SK-N-SH treated with all-trans-retinoic acid at 6 μM for 48 hours (cell line): ENCODE results near the gene PTPRF.

Experiments used
- ATAC-seq: fragments of 200-7000 bp; cut with Tn5 transposase; 3 replicates; pipeline ENCODE4 v1.9.1; 2020; ENCODE audit warnings: mild to moderate bottlenecking, moderate library complexity
- ARNTL ChIP-seq: fragments of 450-650 bp; formaldehyde crosslinking; IDR thresholded peaks from 2 replicates; pipeline ENCODE4 v1.5.0; 2020; ENCODE audit warnings: low read depth, mild to moderate bottlenecking, moderate library complexity, borderline replicate concordance
- BACH2 ChIP-seq: fragments of 250-450 bp; sonication (Bioruptor Pico); IDR thresholded peaks from 2 replicates; pipeline ENCODE4 v1.9.0; 2021; ENCODE audit warnings: mild to moderate bottlenecking, borderline replicate concordance
- ESRRG ChIP-seq: fragments of 250-450 bp; sonication (Bioruptor Pico); IDR thresholded peaks from 2 replicates; pipeline ENCODE4 v1.6.1; 2021; ENCODE audit warnings: mild to moderate bottlenecking
- GLIS3 ChIP-seq: fragments of 250-450 bp; sonication (Bioruptor Pico); IDR thresholded peaks from 2 replicates; pipeline ENCODE4 v1.5.0; 2020; ENCODE audit warnings: mild to moderate bottlenecking, moderate library complexity
- ISL1 ChIP-seq: fragments of 250-450 bp; sonication (Bioruptor Pico); IDR thresholded peaks from 2 replicates; pipeline ENCODE4 v2.1.2; 2022; ENCODE audit warnings: mild to moderate bottlenecking, moderate library complexity
- SNAI2 ChIP-seq: fragments of 250-450 bp; sonication (Bioruptor Pico); IDR thresholded peaks from 2 replicates; pipeline ENCODE4 v1.5.0; 2020; ENCODE audit warnings: mild to moderate bottlenecking, moderate library complexity
- TCF4 ChIP-seq: fragments of 250-450 bp; sonication (Bioruptor Pico); IDR thresholded peaks from 2 replicates; pipeline ENCODE4 v1.8.0; 2021; ENCODE audit warnings: mild to moderate bottlenecking, moderate library complexity, borderline replicate concordance
- TOX ChIP-seq: fragments of 250-450 bp; sonication (Bioruptor Pico); IDR thresholded peaks from 2 replicates; pipeline ENCODE4 v1.8.0; 2021; ENCODE audit warnings: mild to moderate bottlenecking, moderate library complexity, borderline replicate concordance
- ZC3H10 ChIP-seq: fragments of 250-450 bp; sonication (Bioruptor Pico); IDR thresholded peaks from 2 replicates; pipeline ENCODE4 v1.5.1; 2021; ENCODE audit warnings: mild to moderate bottlenecking, moderate library complexity
- ZFP3 ChIP-seq: fragments of 250-450 bp; sonication (Bioruptor Pico); IDR thresholded peaks from 2 replicates; pipeline ENCODE4 v1.5.0; 2020; ENCODE audit warnings: mild to moderate bottlenecking, moderate library complexity
- ZFP30 ChIP-seq: fragments of 450-650 bp; formaldehyde crosslinking; IDR thresholded peaks from 2 replicates; pipeline ENCODE4 v1.5.0; 2022; ENCODE audit warnings: mild to moderate bottlenecking, moderate library complexity
- ZNF8 ChIP-seq: fragments of 450-650 bp; formaldehyde crosslinking; IDR thresholded peaks from 2 replicates; pipeline ENCODE4 v1.5.0; 2020; ENCODE audit warnings: mild to moderate bottlenecking, moderate library complexity
- TF ChIP-seq, protein P1 (sequence below): fragments of 250-450 bp; sonication (Bioruptor Pico); IDR thresholded peaks from 2 replicates; pipeline ENCODE4 v1.5.1; 2021; ENCODE audit warnings: mild to moderate bottlenecking, moderate library complexity
- TF ChIP-seq, protein P2 (sequence below): fragments of 250-450 bp; sonication (Bioruptor Pico); IDR thresholded peaks from 2 replicates; pipeline ENCODE4 v1.5.0; 2020; ENCODE audit warnings: mild to moderate bottlenecking, moderate library complexity
- TF ChIP-seq, protein P3 (sequence below): fragments of 250-450 bp; sonication (Bioruptor Pico); IDR thresholded peaks from 2 replicates; pipeline ENCODE4 v1.8.0; 2020; ENCODE audit warnings: mild to moderate bottlenecking, moderate library complexity, borderline replicate concordance
- TF ChIP-seq, protein P4 (sequence below): fragments of 250-450 bp; sonication (Bioruptor Pico); IDR thresholded peaks from 2 replicates; pipeline ENCODE4 v1.8.0; 2021; ENCODE audit warnings: low read depth, mild to moderate bottlenecking, moderate library complexity, borderline replicate concordance
- TF ChIP-seq, protein P5 (sequence below): fragments of 250-450 bp; sonication (Bioruptor Pico); IDR thresholded peaks from 2 replicates; pipeline ENCODE4 v1.5.1; 2020; ENCODE audit warnings: low read depth, mild to moderate bottlenecking, moderate library complexity

Gene PTPRF

DNA sequence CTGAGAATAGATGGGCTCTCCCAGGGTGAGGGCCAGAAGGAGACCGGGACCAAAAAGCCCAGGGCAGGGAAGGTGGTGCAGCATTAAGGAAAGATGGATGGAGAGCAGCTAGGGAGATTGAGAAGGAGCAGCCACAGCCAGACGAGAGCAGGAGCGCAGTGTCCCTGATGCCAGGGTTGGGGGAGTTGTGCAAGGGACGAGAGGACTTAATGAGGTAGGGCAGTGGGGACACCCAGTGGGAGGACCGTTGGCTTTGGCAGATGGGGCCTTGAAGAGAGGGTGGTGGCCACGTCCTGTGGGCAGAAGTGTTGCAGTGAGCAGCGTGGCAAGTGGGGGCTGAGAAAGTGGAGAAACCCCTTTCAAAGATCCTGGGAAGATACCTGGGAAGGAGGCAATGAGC lies 81.3 kb downstream of the PTPRF start:
- ATAC-seq: no peak
- no peak for TF ChIP-seq GLIS3 (CRISPR knock-in tag)
- no peak for TF ChIP-seq ZFP30 (CRISPR knock-in tag)
- no peak for TF ChIP-seq ARNTL (CRISPR knock-in tag)
- TF ChIP-seq ZC3H10 (CRISPR knock-in tag): no peak
- TF ChIP-seq ZFP3 (CRISPR knock-in tag): no peak
- TF ChIP-seq, protein P1, sequence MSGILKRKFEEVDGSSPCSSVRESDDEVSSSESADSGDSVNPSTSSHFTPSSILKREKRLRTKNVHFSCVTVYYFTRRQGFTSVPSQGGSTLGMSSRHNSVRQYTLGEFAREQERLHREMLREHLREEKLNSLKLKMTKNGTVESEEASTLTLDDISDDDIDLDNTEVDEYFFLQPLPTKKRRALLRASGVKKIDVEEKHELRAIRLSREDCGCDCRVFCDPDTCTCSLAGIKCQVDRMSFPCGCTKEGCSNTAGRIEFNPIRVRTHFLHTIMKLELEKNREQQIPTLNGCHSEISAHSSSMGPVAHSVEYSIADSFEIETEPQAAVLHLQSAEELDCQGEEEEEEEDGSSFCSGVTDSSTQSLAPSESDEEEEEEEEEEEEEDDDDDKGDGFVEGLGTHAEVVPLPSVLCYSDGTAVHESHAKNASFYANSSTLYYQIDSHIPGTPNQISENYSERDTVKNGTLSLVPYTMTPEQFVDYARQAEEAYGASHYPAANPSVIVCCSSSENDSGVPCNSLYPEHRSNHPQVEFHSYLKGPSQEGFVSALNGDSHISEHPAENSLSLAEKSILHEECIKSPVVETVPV (CRISPR knock-in tag): no peak
- TF ChIP-seq, protein P2, sequence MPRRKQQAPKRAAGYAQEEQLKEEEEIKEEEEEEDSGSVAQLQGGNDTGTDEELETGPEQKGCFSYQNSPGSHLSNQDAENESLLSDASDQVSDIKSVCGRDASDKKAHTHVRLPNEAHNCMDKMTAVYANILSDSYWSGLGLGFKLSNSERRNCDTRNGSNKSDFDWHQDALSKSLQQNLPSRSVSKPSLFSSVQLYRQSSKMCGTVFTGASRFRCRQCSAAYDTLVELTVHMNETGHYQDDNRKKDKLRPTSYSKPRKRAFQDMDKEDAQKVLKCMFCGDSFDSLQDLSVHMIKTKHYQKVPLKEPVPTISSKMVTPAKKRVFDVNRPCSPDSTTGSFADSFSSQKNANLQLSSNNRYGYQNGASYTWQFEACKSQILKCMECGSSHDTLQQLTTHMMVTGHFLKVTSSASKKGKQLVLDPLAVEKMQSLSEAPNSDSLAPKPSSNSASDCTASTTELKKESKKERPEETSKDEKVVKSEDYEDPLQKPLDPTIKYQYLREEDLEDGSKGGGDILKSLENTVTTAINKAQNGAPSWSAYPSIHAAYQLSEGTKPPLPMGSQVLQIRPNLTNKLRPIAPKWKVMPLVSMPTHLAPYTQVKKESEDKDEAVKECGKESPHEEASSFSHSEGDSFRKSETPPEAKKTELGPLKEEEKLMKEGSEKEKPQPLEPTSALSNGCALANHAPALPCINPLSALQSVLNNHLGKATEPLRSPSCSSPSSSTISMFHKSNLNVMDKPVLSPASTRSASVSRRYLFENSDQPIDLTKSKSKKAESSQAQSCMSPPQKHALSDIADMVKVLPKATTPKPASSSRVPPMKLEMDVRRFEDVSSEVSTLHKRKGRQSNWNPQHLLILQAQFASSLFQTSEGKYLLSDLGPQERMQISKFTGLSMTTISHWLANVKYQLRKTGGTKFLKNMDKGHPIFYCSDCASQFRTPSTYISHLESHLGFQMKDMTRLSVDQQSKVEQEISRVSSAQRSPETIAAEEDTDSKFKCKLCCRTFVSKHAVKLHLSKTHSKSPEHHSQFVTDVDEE (CRISPR knock-in tag): no peak
- no peak for TF ChIP-seq SNAI2 (CRISPR knock-in tag)
- no peak for TF ChIP-seq BACH2 (CRISPR knock-in tag)
- no peak for TF ChIP-seq ISL1 (CRISPR knock-in tag)
- TF ChIP-seq, protein P3, sequence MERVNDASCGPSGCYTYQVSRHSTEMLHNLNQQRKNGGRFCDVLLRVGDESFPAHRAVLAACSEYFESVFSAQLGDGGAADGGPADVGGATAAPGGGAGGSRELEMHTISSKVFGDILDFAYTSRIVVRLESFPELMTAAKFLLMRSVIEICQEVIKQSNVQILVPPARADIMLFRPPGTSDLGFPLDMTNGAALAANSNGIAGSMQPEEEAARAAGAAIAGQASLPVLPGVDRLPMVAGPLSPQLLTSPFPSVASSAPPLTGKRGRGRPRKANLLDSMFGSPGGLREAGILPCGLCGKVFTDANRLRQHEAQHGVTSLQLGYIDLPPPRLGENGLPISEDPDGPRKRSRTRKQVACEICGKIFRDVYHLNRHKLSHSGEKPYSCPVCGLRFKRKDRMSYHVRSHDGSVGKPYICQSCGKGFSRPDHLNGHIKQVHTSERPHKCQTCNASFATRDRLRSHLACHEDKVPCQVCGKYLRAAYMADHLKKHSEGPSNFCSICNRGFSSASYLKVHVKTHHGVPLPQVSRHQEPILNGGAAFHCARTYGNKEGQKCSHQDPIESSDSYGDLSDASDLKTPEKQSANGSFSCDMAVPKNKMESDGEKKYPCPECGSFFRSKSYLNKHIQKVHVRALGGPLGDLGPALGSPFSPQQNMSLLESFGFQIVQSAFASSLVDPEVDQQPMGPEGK (CRISPR knock-in tag): no peak
- TF ChIP-seq, protein P4, sequence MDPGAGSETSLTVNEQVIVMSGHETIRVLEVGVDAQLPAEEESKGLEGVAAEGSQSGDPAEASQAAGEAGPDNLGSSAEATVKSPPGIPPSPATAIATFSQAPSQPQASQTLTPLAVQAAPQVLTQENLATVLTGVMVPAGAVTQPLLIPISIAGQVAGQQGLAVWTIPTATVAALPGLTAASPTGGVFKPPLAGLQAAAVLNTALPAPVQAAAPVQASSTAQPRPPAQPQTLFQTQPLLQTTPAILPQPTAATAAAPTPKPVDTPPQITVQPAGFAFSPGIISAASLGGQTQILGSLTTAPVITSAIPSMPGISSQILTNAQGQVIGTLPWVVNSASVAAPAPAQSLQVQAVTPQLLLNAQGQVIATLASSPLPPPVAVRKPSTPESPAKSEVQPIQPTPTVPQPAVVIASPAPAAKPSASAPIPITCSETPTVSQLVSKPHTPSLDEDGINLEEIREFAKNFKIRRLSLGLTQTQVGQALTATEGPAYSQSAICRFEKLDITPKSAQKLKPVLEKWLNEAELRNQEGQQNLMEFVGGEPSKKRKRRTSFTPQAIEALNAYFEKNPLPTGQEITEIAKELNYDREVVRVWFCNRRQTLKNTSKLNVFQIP: no peak
- no peak for TF ChIP-seq ZNF8 (CRISPR knock-in tag)
- TF ChIP-seq ESRRG (CRISPR knock-in tag): no peak
- TF ChIP-seq TCF4: no peak
- no peak for TF ChIP-seq TOX (CRISPR knock-in tag)

DNA sequence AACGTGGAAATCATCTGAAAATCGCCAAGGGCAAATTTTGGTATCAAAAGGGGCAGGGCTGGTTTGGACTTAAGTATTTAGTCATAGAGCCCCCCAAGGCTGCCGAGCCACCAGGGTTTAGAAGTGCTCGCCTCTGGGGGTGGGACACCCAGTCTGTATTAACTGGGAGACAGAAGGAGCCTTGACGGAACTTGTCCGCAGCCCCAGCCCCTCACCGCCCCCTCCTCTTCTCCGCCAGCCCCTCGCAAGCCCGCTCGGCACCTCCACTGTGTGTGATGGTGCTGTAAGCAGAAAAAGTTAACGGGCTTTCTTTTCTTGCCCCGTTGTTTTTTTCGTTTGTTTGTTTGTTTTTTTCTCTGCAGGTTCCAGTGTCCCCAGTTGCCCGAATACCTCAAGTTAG lies 81.7 kb downstream of the PTPRF start:
- no peak for ATAC-seq
- TF ChIP-seq ESRRG (CRISPR knock-in tag) (no peak), GLIS3 (CRISPR knock-in tag) (no peak)

DNA sequence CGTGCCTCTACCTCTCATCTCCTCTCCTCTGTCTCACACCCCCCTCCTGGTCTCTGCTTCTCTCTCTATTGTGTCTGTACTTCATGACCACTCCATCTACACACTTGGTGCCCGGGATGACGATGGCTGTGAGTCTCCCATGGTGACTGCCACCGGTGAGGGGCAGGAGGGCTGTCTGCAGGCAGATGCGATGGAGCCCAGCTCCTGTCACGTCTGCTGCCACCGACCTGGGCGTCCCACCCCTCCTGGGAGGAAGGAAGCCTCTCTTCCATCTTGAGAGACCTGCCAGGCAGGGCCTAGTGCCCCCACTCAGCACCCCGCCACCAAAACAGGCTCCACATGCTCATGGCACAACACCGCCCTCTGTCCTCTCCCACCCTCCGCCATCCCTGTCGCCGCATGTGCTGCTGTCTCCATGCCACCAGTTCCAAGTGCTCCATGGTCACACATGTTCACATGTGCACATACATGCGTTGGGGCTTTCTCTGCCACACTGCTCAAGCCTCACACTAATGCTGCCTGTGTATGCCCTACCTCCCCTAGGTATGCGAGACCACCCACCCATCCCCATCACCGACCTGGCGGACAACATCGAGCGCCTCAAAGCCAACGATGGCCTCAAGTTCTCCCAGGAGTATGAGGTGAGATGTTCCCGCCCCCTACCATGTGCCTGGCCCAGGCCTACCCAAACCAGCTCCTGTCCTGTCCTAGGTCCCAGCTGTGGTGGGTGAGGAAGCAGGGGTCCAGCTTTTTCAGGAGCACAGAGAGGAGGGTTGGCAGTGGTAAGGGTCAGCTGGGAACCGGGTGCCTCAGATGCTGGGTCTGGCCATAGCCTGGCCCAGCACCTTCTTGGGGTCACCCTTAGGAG lies 82.6 kb downstream of the PTPRF start:
- no peak for ATAC-seq
- TF ChIP-seq, protein P4: no peak
- TF ChIP-seq, protein P3 (CRISPR knock-in tag): no peak
- no peak for TF ChIP-seq TOX (CRISPR knock-in tag)
- TF ChIP-seq, protein P5, sequence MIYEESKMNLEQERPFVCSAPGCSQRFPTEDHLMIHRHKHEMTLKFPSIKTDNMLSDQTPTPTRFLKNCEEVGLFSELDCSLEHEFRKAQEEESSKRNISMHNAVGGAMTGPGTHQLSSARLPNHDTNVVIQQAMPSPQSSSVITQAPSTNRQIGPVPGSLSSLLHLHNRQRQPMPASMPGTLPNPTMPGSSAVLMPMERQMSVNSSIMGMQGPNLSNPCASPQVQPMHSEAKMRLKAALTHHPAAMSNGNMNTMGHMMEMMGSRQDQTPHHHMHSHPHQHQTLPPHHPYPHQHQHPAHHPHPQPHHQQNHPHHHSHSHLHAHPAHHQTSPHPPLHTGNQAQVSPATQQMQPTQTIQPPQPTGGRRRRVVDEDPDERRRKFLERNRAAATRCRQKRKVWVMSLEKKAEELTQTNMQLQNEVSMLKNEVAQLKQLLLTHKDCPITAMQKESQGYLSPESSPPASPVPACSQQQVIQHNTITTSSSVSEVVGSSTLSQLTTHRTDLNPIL (CRISPR knock-in tag): no peak
- TF ChIP-seq ARNTL (CRISPR knock-in tag): no peak
- no peak for TF ChIP-seq ZFP3 (CRISPR knock-in tag)
